ENCODE results near the gene EZR.

GRCh38 chr6:158761746-158762145 is 57.4 kb downstream of the EZR start:
- TF ChIP-seq CTCF (conservative IDR thresholded peaks at IDR 0.05; ENCODE audit: low read length), result no peak
- TF ChIP-seq EZH2phosphoT487 (IDR thresholded peaks at IDR 0.05; ENCODE audit: borderline replicate concordance, low read depth, low read length), result no peak

All from OCI-LY7 (cell line).